ENCODE data around the gene CFAP69. TPM values are rescaled to one million over a fixed set of nuclear protein-coding genes. Genes with fewer than 3 reads are reported as not detected.

The CFAP69 gene
- total RNA-seq, 1 donor from 2014 or later = 0.71 TPM

- no peaks in the 10 kb centered on the region for H3K4me1 Mint-ChIP-seq (ENCODE audit: low read depth, unreplicated experiment)
- no peak overlapping the region for H3K4me3 Mint-ChIP-seq (ENCODE audit: unreplicated experiment)
- TF ChIP-seq CTCF (IDR thresholded peaks at IDR 0.05; ENCODE audit: partially characterized antibody, unreplicated experiment) = no peak
- no peaks in the 10 kb centered on the region for H3K9me3 Mint-ChIP-seq (ENCODE audit: unreplicated experiment)
- H3K27ac Mint-ChIP-seq (ENCODE audit: unreplicated experiment) = no peak overlapping the region
- no peak for DNase-seq
- no peaks in the 10 kb centered on the region for H3K27me3 Mint-ChIP-seq (ENCODE audit: unreplicated experiment)
- no peaks in the 10 kb centered on the region for H3K36me3 Mint-ChIP-seq (ENCODE audit: unreplicated experiment)
Measured at GRCh38 chr7:90269163-90269562, 24.2 kb downstream of the CFAP69 start.

GRCh38 chr7:90270431-90271178, 25.6 kb downstream of the CFAP69 start:
- Mint-ChIP-seq H3K9me3 (ENCODE audit: unreplicated experiment) (no peaks in the 10 kb centered on the region), H3K36me3 (ENCODE audit: unreplicated experiment) (no peaks in the 10 kb centered on the region), H3K4me3 (ENCODE audit: unreplicated experiment) (no peak overlapping the region), H3K4me1 (ENCODE audit: low read depth, unreplicated experiment) (no peaks in the 10 kb centered on the region), H3K27me3 (ENCODE audit: unreplicated experiment) (no peaks in the 10 kb centered on the region), H3K27ac (ENCODE audit: unreplicated experiment) (no peak overlapping the region)
- no peak for DNase-seq
- no peak for TF ChIP-seq CTCF (IDR thresholded peaks at IDR 0.05; ENCODE audit: partially characterized antibody, unreplicated experiment)

- Mint-ChIP-seq H3K4me3 (ENCODE audit: unreplicated experiment) (no peak overlapping the region), H3K27ac (ENCODE audit: unreplicated experiment) (no peak overlapping the region), H3K9me3 (ENCODE audit: unreplicated experiment) (no peaks in the 10 kb centered on the region), H3K27me3 (ENCODE audit: unreplicated experiment) (no peaks in the 10 kb centered on the region), H3K4me1 (ENCODE audit: low read depth, unreplicated experiment) (no peaks in the 10 kb centered on the region), H3K36me3 (ENCODE audit: unreplicated experiment) (no peaks in the 10 kb centered on the region)
- DNase-seq = no peak
- no peak for TF ChIP-seq CTCF (IDR thresholded peaks at IDR 0.05; ENCODE audit: partially characterized antibody, unreplicated experiment)
Measured at GRCh38 chr7:90271753-90272152, 26.8 kb downstream of the CFAP69 start.

GRCh38 chr7:90272242-90272641, 27.3 kb downstream of the CFAP69 start:
- Mint-ChIP-seq H3K27ac (ENCODE audit: unreplicated experiment) (no peak overlapping the region), H3K36me3 (ENCODE audit: unreplicated experiment) (no peaks in the 10 kb centered on the region), H3K27me3 (ENCODE audit: unreplicated experiment) (no peaks in the 10 kb centered on the region), H3K4me1 (ENCODE audit: low read depth, unreplicated experiment) (no peaks in the 10 kb centered on the region), H3K4me3 (ENCODE audit: unreplicated experiment) (no peak overlapping the region), H3K9me3 (ENCODE audit: unreplicated experiment) (no peaks in the 10 kb centered on the region)
- no peak for DNase-seq
- no peak for TF ChIP-seq CTCF (IDR thresholded peaks at IDR 0.05; ENCODE audit: partially characterized antibody, unreplicated experiment)

- no peak for DNase-seq
- Mint-ChIP-seq H3K9me3 (ENCODE audit: unreplicated experiment) (no peaks in the 10 kb centered on the region), H3K27ac (ENCODE audit: unreplicated experiment) (no peak overlapping the region), H3K4me1 (ENCODE audit: low read depth, unreplicated experiment) (no peaks in the 10 kb centered on the region), H3K4me3 (ENCODE audit: unreplicated experiment) (no peak overlapping the region), H3K36me3 (ENCODE audit: unreplicated experiment) (no peaks in the 10 kb centered on the region), H3K27me3 (ENCODE audit: unreplicated experiment) (no peaks in the 10 kb centered on the region)
- TF ChIP-seq CTCF (IDR thresholded peaks at IDR 0.05; ENCODE audit: partially characterized antibody, unreplicated experiment) = no peak
Measured at GRCh38 chr7:90274161-90274560, 29.2 kb downstream of the CFAP69 start.
